ENCODE results near the gene LRP1B. TPM values are rescaled to one million over a fixed set of nuclear protein-coding genes. Genes with fewer than 3 reads are reported as not detected.

LRP1B gene
- total RNA-seq, 2 experiments from 2014 or later = not detected

DNA sequence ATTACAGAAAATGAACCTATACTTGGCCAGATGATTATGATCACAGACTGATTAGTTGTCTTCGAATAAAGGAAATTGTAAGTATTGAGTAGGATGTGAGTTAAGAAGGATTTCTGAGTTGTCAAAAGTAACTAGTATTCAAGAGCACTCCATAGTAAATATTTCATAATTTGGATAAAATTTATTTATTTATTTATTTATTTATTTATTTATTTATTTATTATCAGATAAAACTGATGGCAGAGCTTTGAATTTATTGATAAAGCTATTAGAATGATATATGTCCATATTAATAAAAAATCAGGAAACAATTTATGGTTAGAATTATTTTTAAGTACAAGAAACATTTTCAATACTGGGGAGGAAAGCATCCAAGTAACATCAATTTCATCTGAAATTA, 1634.1 kb downstream of the LRP1B start:
- POLR2A ChIA-PET = no interaction called here
- CTCF ChIA-PET = no interaction called here
- Mint-ChIP-seq H3K27me3 (no peaks in the 10 kb centered on the region), H3K27ac (no peak overlapping the region), H3K36me3 (ENCODE audit: low read depth) (no peaks in the 10 kb centered on the region), H3K9me3 (no peaks in the 10 kb centered on the region), H3K4me3 (no peak overlapping the region), H3K4me1 (no peaks in the 10 kb centered on the region)
- no peak for DNase-seq

DNA sequence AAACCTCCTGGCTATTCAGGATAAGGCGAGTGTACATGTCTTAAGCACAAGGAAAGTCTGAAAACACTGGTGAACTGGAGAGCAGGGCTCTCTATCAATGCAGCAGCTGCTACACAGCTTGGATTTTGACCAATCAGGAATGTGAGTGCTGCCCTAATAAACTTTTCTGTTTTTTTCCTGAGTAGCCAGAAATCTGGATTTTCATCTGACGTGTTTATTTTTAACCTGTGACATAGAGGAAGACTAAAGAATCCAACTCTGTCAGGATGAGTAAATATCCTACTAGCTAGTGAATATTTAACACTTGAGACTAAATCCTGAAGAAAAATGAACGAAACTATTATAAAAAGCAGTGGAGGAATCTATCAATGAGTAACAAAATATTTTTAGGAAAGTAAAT, 1638.9 kb downstream of the LRP1B start:
- Mint-ChIP-seq H3K9me3 (no peaks in the 10 kb centered on the region), H3K4me3 (no peak overlapping the region), H3K27me3 (no peaks in the 10 kb centered on the region), H3K4me1 (no peaks in the 10 kb centered on the region), H3K27ac (no peak overlapping the region), H3K36me3 (ENCODE audit: low read depth) (no peaks in the 10 kb centered on the region)
- CTCF ChIA-PET = no interaction called here
- DNase-seq = no peak
- POLR2A ChIA-PET = no interaction called here

DNA sequence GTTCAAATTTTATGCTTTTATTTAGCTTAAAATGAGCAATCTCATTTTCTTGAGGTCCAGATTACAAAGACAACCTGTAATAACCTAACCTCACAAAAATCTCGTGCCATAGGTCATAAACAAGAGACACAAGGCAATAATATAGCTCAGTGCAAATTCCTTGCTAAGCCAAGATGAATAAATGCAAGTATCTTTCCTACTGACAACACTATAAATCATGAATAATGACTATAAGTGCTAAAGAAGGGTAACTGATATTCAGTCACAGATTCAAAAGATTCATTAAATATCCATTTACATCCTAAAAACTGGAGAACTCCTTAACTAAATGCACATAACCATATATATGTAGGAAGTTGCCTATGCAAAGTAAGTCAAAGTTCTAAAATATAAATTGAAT, 1641.6 kb downstream of the LRP1B start:
- Mint-ChIP-seq H3K36me3 (ENCODE audit: low read depth) (no peaks in the 10 kb centered on the region), H3K27ac (no peak overlapping the region), H3K27me3 (no peaks in the 10 kb centered on the region), H3K4me3 (no peak overlapping the region), H3K4me1 (no peaks in the 10 kb centered on the region), H3K9me3 (no peaks in the 10 kb centered on the region)
- ChIA-PET CTCF (no interaction called here), POLR2A (no interaction called here)
- no peak for DNase-seq

DNA sequence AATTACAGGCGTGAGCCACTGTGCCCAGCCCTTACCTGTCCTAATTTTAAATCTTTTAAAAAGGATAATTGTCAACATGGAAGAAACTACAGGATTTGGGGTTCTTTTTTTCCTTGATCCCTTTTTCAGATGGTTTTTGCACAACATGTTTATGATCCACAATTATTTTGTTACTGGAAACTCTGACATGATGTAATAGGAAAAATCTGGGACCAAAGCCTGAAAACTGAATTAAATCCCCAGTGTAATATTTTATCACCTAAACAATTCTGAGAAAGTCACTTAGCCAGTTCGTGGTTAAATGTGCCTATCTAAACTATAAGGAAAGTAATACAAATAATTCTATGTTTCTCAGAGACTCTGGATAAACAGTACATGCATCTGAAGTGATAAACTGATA, 1649.7 kb downstream of the LRP1B start:
- no peak overlapping the region for H3K27ac Mint-ChIP-seq
- H3K4me1 Mint-ChIP-seq = no peaks in the 10 kb centered on the region
- POLR2A ChIA-PET = no interaction called here
- no peak overlapping the region for H3K4me3 Mint-ChIP-seq
- no peaks in the 10 kb centered on the region for H3K27me3 Mint-ChIP-seq
- H3K9me3 Mint-ChIP-seq = no peaks in the 10 kb centered on the region
- CTCF ChIA-PET = no interaction called here
- H3K36me3 Mint-ChIP-seq (ENCODE audit: low read depth) = no peaks in the 10 kb centered on the region
- no peak for DNase-seq

DNA sequence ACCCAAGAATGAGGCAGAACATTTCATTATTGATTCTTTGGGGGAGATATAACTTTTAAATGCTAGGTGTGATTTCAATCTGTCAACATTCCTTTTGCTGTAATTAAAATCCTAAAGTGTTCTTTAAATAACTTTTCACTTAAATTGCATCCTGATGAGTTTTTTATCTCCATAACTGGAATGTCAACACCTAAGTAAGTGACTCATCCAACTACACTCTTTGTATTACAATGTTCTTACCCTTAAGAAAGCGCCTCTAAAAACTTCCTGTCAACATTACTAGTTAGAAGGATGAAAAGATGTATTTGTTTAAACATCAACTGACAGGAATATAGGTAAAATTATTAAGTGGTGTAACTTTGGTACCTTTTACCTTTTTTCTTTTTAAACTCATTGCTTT, 1657.0 kb downstream of the LRP1B start:
- H3K36me3 Mint-ChIP-seq (ENCODE audit: low read depth) = no peaks in the 10 kb centered on the region
- H3K27ac Mint-ChIP-seq = no peak overlapping the region
- peaks cover 7% of the 10 kb centered on the region for H3K9me3 Mint-ChIP-seq
- ChIA-PET CTCF (no interaction called here), POLR2A (no interaction called here)
- DNase-seq = no peak
- H3K4me3 Mint-ChIP-seq = no peak overlapping the region
- H3K27me3 Mint-ChIP-seq = no peaks in the 10 kb centered on the region
- H3K4me1 Mint-ChIP-seq = no peaks in the 10 kb centered on the region

DNA sequence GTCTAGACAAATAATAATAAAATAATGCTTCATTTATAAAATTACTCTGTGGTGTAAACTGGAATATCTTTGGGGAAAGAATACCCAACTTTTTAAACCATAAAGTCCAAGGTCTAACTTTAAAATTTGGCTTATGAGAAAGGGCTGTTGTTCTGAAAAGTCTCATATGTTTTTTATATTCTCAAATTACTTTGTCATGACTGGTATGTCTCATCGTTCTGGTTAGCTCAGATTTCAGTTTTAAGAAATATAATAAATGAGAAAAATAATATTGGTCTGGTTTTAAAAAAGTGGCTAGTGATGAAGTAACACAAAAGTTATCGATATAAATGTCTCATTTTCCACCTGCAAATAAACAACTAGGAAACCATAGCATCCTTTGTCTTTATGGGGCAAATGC, 1658.1 kb downstream of the LRP1B start:
- H3K36me3 Mint-ChIP-seq (ENCODE audit: low read depth) = no peaks in the 10 kb centered on the region
- POLR2A ChIA-PET = no interaction called here
- H3K27ac Mint-ChIP-seq = no peak overlapping the region
- CTCF ChIA-PET = no interaction called here
- H3K4me1 Mint-ChIP-seq = no peaks in the 10 kb centered on the region
- H3K4me3 Mint-ChIP-seq = no peak overlapping the region
- no peak for DNase-seq
- peaks cover 7% of the 10 kb centered on the region for H3K9me3 Mint-ChIP-seq
- H3K27me3 Mint-ChIP-seq = no peaks in the 10 kb centered on the region

DNA sequence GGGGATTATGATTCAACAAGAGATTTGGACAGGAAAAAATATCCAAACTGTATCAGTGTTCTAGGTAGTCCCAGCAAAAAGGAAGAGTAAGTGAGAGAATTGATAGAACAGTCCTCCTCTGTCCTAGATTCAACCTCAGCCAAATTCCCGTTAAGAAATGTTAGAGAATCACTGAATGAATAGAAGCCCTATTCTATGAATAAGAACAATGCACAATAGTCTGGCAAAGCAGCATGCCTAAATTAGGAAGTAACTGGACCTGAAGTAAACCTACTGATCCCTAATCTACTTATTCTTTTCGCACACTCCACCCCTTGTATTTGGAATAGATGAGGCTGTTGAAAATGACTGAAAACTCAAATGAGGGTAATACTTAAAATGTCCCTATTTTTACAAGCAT, 1665.5 kb downstream of the LRP1B start:
- ChIA-PET CTCF (no interaction called here), POLR2A (no interaction called here)

DNA sequence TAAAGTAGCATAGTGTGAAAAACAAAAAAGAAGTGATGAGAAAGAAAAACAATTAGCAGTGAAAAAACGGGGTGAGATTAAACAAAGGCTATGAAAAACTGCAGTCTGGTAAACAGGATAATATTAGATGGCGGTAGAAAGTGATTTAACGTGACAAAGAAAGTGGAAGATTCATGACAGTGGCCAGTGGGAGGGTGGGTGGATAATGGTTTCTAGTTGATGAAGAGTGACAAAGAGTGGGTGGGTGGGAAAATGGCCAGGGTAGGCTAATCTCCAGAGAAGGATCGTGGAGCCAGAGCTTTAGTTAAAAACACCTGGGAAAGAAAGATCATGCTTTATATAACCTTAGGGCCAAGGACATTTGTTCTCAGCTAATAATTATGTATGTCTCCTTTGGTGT, 1667.8 kb downstream of the LRP1B start:
- Mint-ChIP-seq H3K4me1 (no peaks in the 10 kb centered on the region), H3K27me3 (no peaks in the 10 kb centered on the region)

More for the DNA sequence above, 1665.5 kb downstream of the LRP1B start:
- Mint-ChIP-seq H3K4me3 (no peak overlapping the region), H3K27me3 (no peaks in the 10 kb centered on the region), H3K4me1 (no peaks in the 10 kb centered on the region), H3K27ac (no peak overlapping the region), H3K36me3 (ENCODE audit: low read depth) (no peaks in the 10 kb centered on the region), H3K9me3 (peaks cover 2% of the 10 kb centered on the region)
- no peak for DNase-seq

DNA sequence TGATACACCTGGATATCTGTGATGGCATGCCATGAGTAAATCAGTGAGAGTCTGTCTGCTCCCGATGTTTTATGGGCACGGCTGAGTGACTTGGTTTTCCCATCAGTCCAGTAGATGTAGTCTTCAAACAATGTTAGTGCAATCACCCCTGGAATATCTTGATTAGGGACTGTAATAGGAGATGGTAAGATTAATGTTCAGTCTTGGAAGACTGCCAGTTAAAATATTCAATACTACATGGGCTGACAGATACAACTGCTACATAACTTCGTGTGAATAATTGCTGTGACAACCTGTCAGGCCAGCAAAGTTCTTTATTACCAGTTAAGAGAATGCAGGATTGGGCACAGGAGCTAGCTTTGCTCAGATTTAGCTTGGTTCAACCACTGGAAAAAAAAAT, 1673.3 kb downstream of the LRP1B start:
- no peaks in the 10 kb centered on the region for H3K27me3 Mint-ChIP-seq
- ChIA-PET CTCF (no interaction called here), POLR2A (no interaction called here)
- no peaks in the 10 kb centered on the region for H3K4me1 Mint-ChIP-seq
- no peak for DNase-seq
- no peaks in the 10 kb centered on the region for H3K36me3 Mint-ChIP-seq (ENCODE audit: low read depth)
- H3K9me3 Mint-ChIP-seq = no peaks in the 10 kb centered on the region
- H3K4me3 Mint-ChIP-seq = no peak overlapping the region
- no peak overlapping the region for H3K27ac Mint-ChIP-seq

More for the DNA sequence above, 1667.8 kb downstream of the LRP1B start:
- no peak for DNase-seq
- no peaks in the 10 kb centered on the region for H3K36me3 Mint-ChIP-seq (ENCODE audit: low read depth)
- H3K27ac Mint-ChIP-seq = no peak overlapping the region
- H3K4me3 Mint-ChIP-seq = no peak overlapping the region
- ChIA-PET CTCF (no interaction called here), POLR2A (no interaction called here)
- no peaks in the 10 kb centered on the region for H3K9me3 Mint-ChIP-seq

DNA sequence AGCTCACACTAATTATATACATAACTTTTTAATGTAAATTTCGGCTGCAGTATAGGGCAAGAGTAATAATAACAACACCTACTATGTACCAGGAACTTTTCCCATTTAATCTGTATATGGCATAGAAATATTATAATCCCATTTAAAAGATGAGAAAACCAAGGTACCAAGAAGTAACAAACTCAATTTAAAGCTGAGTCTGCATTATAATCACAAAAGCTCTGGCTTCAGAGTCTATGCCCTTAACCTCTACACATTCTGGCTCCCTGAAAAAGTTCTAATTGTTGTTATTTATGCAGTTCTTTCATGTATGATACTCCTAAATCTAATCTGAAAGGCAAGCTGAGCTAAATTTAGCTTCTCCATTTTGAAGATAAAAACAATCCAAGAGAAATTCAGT, 1675.5 kb downstream of the LRP1B start:
- H3K4me1 Mint-ChIP-seq = no peaks in the 10 kb centered on the region
- H3K4me3 Mint-ChIP-seq = no peak overlapping the region
- ChIA-PET POLR2A (no interaction called here), CTCF (no interaction called here)
- no peak for DNase-seq
- no peaks in the 10 kb centered on the region for H3K27me3 Mint-ChIP-seq
- H3K36me3 Mint-ChIP-seq (ENCODE audit: low read depth) = no peaks in the 10 kb centered on the region
- no peaks in the 10 kb centered on the region for H3K9me3 Mint-ChIP-seq
- no peak overlapping the region for H3K27ac Mint-ChIP-seq

DNA sequence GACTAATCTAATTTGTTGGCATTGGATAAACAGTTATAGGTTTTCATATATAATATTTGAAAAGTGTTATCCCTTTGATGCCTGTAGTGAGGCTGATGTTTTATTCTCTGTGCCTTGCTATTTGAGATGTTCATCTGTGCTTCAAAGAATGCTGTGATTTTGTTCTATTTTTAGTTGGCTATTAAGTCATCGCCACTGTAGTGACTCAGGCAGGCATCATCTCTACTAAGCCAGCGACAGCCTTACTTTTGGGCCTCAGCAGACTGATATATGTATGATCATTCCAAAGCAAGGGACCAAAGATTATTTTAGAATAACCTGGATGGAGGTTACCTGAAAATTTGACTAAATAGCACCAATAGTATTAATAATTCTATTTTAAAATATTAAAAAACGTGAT, 1676.1 kb downstream of the LRP1B start:
- no peak for DNase-seq
- ChIA-PET POLR2A (no interaction called here), CTCF (no interaction called here)
- Mint-ChIP-seq H3K36me3 (ENCODE audit: low read depth) (no peaks in the 10 kb centered on the region), H3K27me3 (no peaks in the 10 kb centered on the region), H3K27ac (no peak overlapping the region), H3K4me3 (no peak overlapping the region), H3K4me1 (no peaks in the 10 kb centered on the region), H3K9me3 (no peaks in the 10 kb centered on the region)

DNA sequence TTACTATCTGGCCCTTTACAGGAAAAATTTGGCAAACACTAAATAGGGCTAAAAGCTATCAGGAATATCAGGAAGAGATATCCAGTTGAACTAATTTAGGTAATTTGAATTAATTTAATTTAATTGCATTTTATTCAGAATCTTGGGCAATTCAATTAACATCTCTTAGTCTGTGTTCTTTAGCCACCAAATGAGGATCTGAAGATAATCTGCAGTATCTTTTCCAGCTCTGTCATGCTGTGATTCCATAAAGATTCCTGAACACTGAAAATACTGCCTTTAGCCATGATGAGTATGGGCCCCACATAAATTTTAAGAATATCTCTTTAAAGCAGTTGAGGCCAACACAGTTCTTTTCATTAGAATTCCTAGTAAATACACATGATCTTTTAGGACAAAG, 1679.5 kb downstream of the LRP1B start:
- Mint-ChIP-seq H3K27ac (no peak overlapping the region), H3K27me3 (no peaks in the 10 kb centered on the region), H3K4me3 (no peak overlapping the region), H3K4me1 (no peaks in the 10 kb centered on the region), H3K9me3 (no peaks in the 10 kb centered on the region), H3K36me3 (ENCODE audit: low read depth) (no peaks in the 10 kb centered on the region)
- CTCF ChIA-PET = no interaction called here
- POLR2A ChIA-PET = no interaction called here
- no peak for DNase-seq

DNA sequence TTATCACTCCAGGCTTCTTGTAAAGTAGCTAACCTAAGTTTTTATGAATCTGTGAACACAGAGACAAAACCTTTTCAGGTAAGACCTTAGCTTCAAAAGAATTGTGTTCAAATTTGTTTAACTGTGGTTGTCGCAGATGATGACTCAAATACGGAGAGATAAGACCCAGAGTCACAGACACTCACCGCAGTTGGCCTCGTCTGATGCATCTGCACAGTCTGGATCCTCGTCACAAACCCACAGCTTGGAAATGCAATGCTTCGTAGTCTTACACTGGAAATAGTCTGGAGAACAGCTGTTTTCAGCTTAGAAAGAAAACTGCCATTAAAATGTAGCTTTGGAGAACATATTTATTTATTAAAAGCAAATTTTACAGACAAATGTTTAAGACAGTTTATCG, 1688.5 kb downstream of the LRP1B start:
- no peak for DNase-seq
- ChIA-PET POLR2A (no interaction called here), CTCF (no interaction called here)
- Mint-ChIP-seq H3K9me3 (no peaks in the 10 kb centered on the region), H3K27me3 (no peaks in the 10 kb centered on the region), H3K4me1 (no peaks in the 10 kb centered on the region), H3K27ac (no peak overlapping the region), H3K36me3 (ENCODE audit: low read depth) (no peaks in the 10 kb centered on the region), H3K4me3 (no peak overlapping the region)

DNA sequence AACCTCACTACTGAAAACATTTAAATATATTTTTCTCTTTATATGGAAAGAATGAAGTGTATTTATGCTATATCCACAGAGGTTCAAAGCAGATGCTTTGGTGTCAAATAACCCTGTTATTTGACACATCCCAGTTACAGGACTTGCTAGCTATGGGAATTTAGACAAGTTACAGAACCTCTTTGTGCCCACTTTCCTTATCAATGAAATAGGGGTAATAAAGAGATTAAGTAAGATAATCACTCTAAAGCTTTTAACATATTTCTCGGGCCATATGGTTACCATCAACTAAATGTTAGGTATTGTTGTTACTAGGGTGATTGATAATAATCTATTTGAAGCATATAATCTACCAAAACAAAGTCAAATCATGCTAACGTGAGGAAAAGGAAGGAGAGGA, 1690.0 kb downstream of the LRP1B start:
- H3K4me3 Mint-ChIP-seq = no peak overlapping the region
- ChIA-PET POLR2A (no interaction called here), CTCF (no interaction called here)
- H3K36me3 Mint-ChIP-seq (ENCODE audit: low read depth) = no peaks in the 10 kb centered on the region
- no peak overlapping the region for H3K27ac Mint-ChIP-seq
- DNase-seq = no peak
- no peaks in the 10 kb centered on the region for H3K9me3 Mint-ChIP-seq
- H3K27me3 Mint-ChIP-seq = no peaks in the 10 kb centered on the region
- H3K4me1 Mint-ChIP-seq = no peaks in the 10 kb centered on the region

DNA sequence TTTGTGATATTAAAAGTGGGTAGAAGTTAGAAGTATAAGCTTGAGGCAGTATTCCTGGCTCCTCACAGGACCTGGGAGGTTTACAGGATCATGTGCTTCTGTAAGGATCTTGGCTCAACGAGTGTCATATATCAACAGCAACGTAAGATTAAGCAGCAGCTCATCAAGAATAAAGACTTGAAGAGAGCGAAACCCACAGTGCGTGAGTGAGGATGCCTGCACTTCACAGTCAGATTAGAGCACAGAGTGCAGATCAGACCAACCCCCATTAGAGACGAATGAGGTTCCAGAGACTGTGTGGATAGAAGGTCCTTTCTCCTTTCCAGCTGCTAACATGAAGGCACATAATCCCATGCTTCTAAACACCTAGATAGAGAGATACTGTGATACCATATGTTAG, 1693.9 kb downstream of the LRP1B start:
- DNase-seq = no peak
- Mint-ChIP-seq H3K4me3 (no peak overlapping the region), H3K4me1 (no peaks in the 10 kb centered on the region), H3K36me3 (ENCODE audit: low read depth) (no peaks in the 10 kb centered on the region), H3K27ac (no peak overlapping the region), H3K9me3 (no peaks in the 10 kb centered on the region), H3K27me3 (no peaks in the 10 kb centered on the region)
- CTCF ChIA-PET = interaction anchor here (0.6 kb wide), 1 partner anchor 1180 kb away, joined by 4 read pairs; no protein-coding TSS in a partner anchor
- POLR2A ChIA-PET = no interaction called here

Measured in activated CD4-positive, alpha-beta T cell treated with anti-CD3 and anti-CD28 coated beads, Interleukin-2, amount 10 ng/mL, durations not matched to agents 7 days and 5 days (primary cell).